Nephron progenitor cell (in vitro differentiated cells): ENCODE measurements around the gene SMIM17.

Experiments
- DNase-seq: peaks from one replicate; pipeline ENCODE4 v3.0.0; 2021
- H3K27ac Mint-ChIP-seq: 2 replicates; pipeline ENCODE4 v1.8.0; 2021; ENCODE audit warnings: mild to moderate bottlenecking, moderate library complexity, mixed read lengths
- H3K27me3 Mint-ChIP-seq: 2 replicates; pipeline ENCODE4 v1.8.0; 2021; ENCODE audit warnings: mild to moderate bottlenecking, low read depth, mixed read lengths; ENCODE audit not compliant: poor library complexity
- H3K36me3 Mint-ChIP-seq: 2 replicates; pipeline ENCODE4 v1.8.0; 2021; ENCODE audit warnings: low read depth, mixed read lengths
- H3K4me1 Mint-ChIP-seq: 2 replicates; pipeline ENCODE4 v1.8.0; 2021; ENCODE audit warnings: mixed read lengths
- H3K4me3 Mint-ChIP-seq: 2 replicates; pipeline ENCODE4 v1.8.0; 2021; ENCODE audit warnings: mild to moderate bottlenecking, moderate library complexity, mixed read lengths
- H3K9me3 Mint-ChIP-seq: 2 replicates; pipeline ENCODE4 v1.8.0; 2021; ENCODE audit warnings: mild to moderate bottlenecking, moderate library complexity, mixed read lengths
- CTCF ChIP-seq: fragments of 200-600 bp; sonication (generic); IDR thresholded peaks from 2 replicates; pipeline ENCODE4 v1.5.0; 2021; ENCODE audit warnings: antibody characterized with exemption

Gene SMIM17

GRCh38 chr19:56613639-56614038, 29.3 kb upstream of the SMIM17 start:
- no peak overlapping the region for H3K4me3 Mint-ChIP-seq
- no peak for TF ChIP-seq CTCF
- H3K9me3 Mint-ChIP-seq: peaks cover 100% of the 10 kb centered on the region
- no peak for DNase-seq
- peaks cover 100% of the 10 kb centered on the region for H3K36me3 Mint-ChIP-seq
- no peak overlapping the region for H3K27ac Mint-ChIP-seq
- H3K4me1 Mint-ChIP-seq: no peaks in the 10 kb centered on the region
- H3K27me3 Mint-ChIP-seq: peaks cover 3% of the 10 kb centered on the region

- H3K36me3 Mint-ChIP-seq: peaks cover 99% of the 10 kb centered on the region
- H3K4me3 Mint-ChIP-seq: no peak overlapping the region
- TF ChIP-seq CTCF: no peak
- H3K27ac Mint-ChIP-seq: no peak overlapping the region
- no peaks in the 10 kb centered on the region for H3K4me1 Mint-ChIP-seq
- H3K9me3 Mint-ChIP-seq: peaks cover 97% of the 10 kb centered on the region
- H3K27me3 Mint-ChIP-seq: peaks cover 3% of the 10 kb centered on the region
- no peak for DNase-seq
Observed at GRCh38 chr19:56617531-56617930, 25.4 kb upstream of the SMIM17 start.

- no peak for DNase-seq
- H3K27ac Mint-ChIP-seq: no peak overlapping the region
- peaks cover 3% of the 10 kb centered on the region for H3K27me3 Mint-ChIP-seq
Observed at GRCh38 chr19:56619121-56619520, 23.8 kb upstream of the SMIM17 start.

GRCh38 chr19:56622374-56622773, 20.6 kb upstream of the SMIM17 start:
- no peak for DNase-seq
- H3K27me3 Mint-ChIP-seq: peaks cover 3% of the 10 kb centered on the region
- peaks cover 97% of the 10 kb centered on the region for H3K9me3 Mint-ChIP-seq
- H3K36me3 Mint-ChIP-seq: peaks cover 96% of the 10 kb centered on the region
- H3K4me3 Mint-ChIP-seq: no peak overlapping the region
- H3K27ac Mint-ChIP-seq: no peak overlapping the region
- H3K4me1 Mint-ChIP-seq: no peaks in the 10 kb centered on the region
- TF ChIP-seq CTCF: no peak

More at GRCh38 chr19:56619121-56619520, 23.8 kb upstream of the SMIM17 start:
- H3K4me1 Mint-ChIP-seq: no peaks in the 10 kb centered on the region
- peaks cover 99% of the 10 kb centered on the region for H3K36me3 Mint-ChIP-seq
- no peak for TF ChIP-seq CTCF
- peaks cover 97% of the 10 kb centered on the region for H3K9me3 Mint-ChIP-seq
- no peak overlapping the region for H3K4me3 Mint-ChIP-seq

- Mint-ChIP-seq H3K36me3 (peaks cover 96% of the 10 kb centered on the region), H3K9me3 (peaks cover 97% of the 10 kb centered on the region), H3K4me3 (no peak overlapping the region), H3K27ac (no peak overlapping the region), H3K27me3 (no peaks in the 10 kb centered on the region), H3K4me1 (no peaks in the 10 kb centered on the region)
- TF ChIP-seq CTCF: no peak
- DNase-seq: no peak
Observed at GRCh38 chr19:56623006-56623405, 20.0 kb upstream of the SMIM17 start.

GRCh38 chr19:56625708-56626107, 17.3 kb upstream of the SMIM17 start:
- Mint-ChIP-seq H3K4me1 (no peaks in the 10 kb centered on the region), H3K9me3 (peaks cover 100% of the 10 kb centered on the region), H3K36me3 (peaks cover 75% of the 10 kb centered on the region), H3K27ac (no peak overlapping the region), H3K27me3 (peaks cover 4% of the 10 kb centered on the region), H3K4me3 (no peak overlapping the region)
- no peak for TF ChIP-seq CTCF
- DNase-seq: no peak
